ENCODE data around the gene ZNF579.

GRCh38 chr19:55590109-55590508, 9.5 kb upstream of the ZNF579 start:
- TF ChIP-seq CTCF (conservative IDR thresholded peaks at IDR 0.05; ENCODE audit: low read depth, low read length) (no peak), EZH2phosphoT487 (IDR thresholded peaks at IDR 0.05; ENCODE audit: borderline replicate concordance, low read length) (no peak)
